ENCODE measurements around the gene ORMDL2. TPM values are rescaled to one million over a fixed set of nuclear protein-coding genes. Genes with fewer than 3 reads are reported as not detected.

ORMDL2 gene
- total and polyA plus RNA-seq, 8 donors: 8.6 to 33.3 (median 19.0) TPM

GRCh38 chr12:55806982-55807381, 10.9 kb upstream of the ORMDL2 start:
- H3K27me3 ChIP-seq: no peaks in the 10 kb centered on the region
- no peak for FAIRE-seq
- TF ChIP-seq CTCF (IDR thresholded peaks at IDR 0.05): no peak
- peaks cover 0 to 12% (median 4%) of the 10 kb centered on the region in 3 donors for H3K36me3 ChIP-seq
- H3K4me1 ChIP-seq: peaks cover 0 to 1% (median 0%) of the 10 kb centered on the region in 3 donors
- H3K9me3 ChIP-seq: no peaks in the 10 kb centered on the region
- H3K4me3 ChIP-seq: no peak overlapping the region
- H3K27ac ChIP-seq: no peak overlapping the region
- WGBS, 2 donors: 85 to 90% methylated on average over 8 of the region's 8 CpGs
- no peak for DNase-seq
- no peak for ATAC-seq
- intact Hi-C loops (cut with DNase I): loop anchor here in 1 of 3 donors (10.0 kb wide), 1 partner anchor 52 kb away; no protein-coding TSS in a partner anchor

GRCh38 chr12:55809274-55809673, 8.6 kb upstream of the ORMDL2 start:
- Histone ChIP-seq H3K4me3 (no peak overlapping the region), H3K27ac (no peak overlapping the region), H3K27me3 (no peaks in the 10 kb centered on the region), H3K9me3 (no peaks in the 10 kb centered on the region), H3K4me1 (peaks cover 0 to 5% (median 0%) of the 10 kb centered on the region in 3 donors), H3K36me3 (peaks cover 0 to 7% (median 0%) of the 10 kb centered on the region in 3 donors)
- intact Hi-C loops (cut with DNase I): loop anchor here in 1 of 3 donors (10.0 kb wide), 1 partner anchor 54 kb away; no protein-coding TSS in a partner anchor
- FAIRE-seq: no peak
- ATAC-seq: no peak
- TF ChIP-seq CTCF (IDR thresholded peaks at IDR 0.05): no peak
- no peak for DNase-seq
- 69 to 77% methylated on average over 5 of the region's 5 CpGs for WGBS, 2 donors

- peaks cover 0 to 7% (median 0%) of the 10 kb centered on the region in 3 donors for H3K36me3 ChIP-seq
- no peaks in the 10 kb centered on the region for H3K9me3 ChIP-seq
- no peak for TF ChIP-seq CTCF (IDR thresholded peaks at IDR 0.05)
- H3K27ac ChIP-seq: no peak overlapping the region
- 12 to 15% methylated on average over 1 of the region's 1 CpG for WGBS, 2 donors
- H3K4me1 ChIP-seq: peaks cover 15 to 22% (median 16%) of the 10 kb centered on the region in 3 donors
- FAIRE-seq (no peak), ATAC-seq (no peak), DNase-seq (no peak)
- intact Hi-C loops (cut with DNase I): no loop called here
- no peaks in the 10 kb centered on the region for H3K27me3 ChIP-seq
- H3K4me3 ChIP-seq: no peak overlapping the region
Measured at GRCh38 chr12:55812088-55812487, 5.8 kb upstream of the ORMDL2 start.

- no peak for TF ChIP-seq CTCF (IDR thresholded peaks at IDR 0.05)
- Histone ChIP-seq H3K36me3 (peaks cover 0 to under 1% (median 0%) of the 10 kb centered on the region in 3 donors), H3K9me3 (no peaks in the 10 kb centered on the region), H3K27me3 (no peaks in the 10 kb centered on the region), H3K27ac (no peak overlapping the region), H3K4me3 (no peak overlapping the region), H3K4me1 (peaks cover 15 to 29% (median 16%) of the 10 kb centered on the region in 3 donors)
- FAIRE-seq: no peak
- no peak for ATAC-seq
- intact Hi-C loops (cut with DNase I): no loop called here
- no peak for DNase-seq
Measured at GRCh38 chr12:55814257-55814656, 3.6 kb upstream of the ORMDL2 start.

GRCh38 chr12:55815473-55815872, 2.4 kb upstream of the ORMDL2 start:
- Histone ChIP-seq H3K27me3 (no peaks in the 10 kb centered on the region), H3K9me3 (no peaks in the 10 kb centered on the region), H3K4me1 (peaks cover 15 to 29% (median 16%) of the 10 kb centered on the region in 3 donors), H3K27ac (no peak overlapping the region), H3K4me3 (no peak overlapping the region), H3K36me3 (peaks cover 0 to 6% (median 0%) of the 10 kb centered on the region in 3 donors)
- no peak for TF ChIP-seq CTCF (IDR thresholded peaks at IDR 0.05)
- WGBS, 2 donors: 74 to 80% methylated on average over 12 of the region's 12 CpGs
- DNase-seq (no peak), FAIRE-seq (no peak), ATAC-seq (no peak)
- intact Hi-C loops (cut with DNase I): no loop called here
